OCI-LY1 (cell line): ENCODE measurements around the gene USP5.

Source experiments
- CTCF ChIP-seq: fragments of 200-600 bp; sonication (generic), shearing (Covaris generic); IDR thresholded peaks from 2 replicates; pipeline ENCODE4 v1.5.1; 2017; ENCODE audit warnings: mild to moderate bottlenecking, antibody characterized with exemption, low read length, moderate library complexity, mixed read lengths
- EZH2 ChIP-seq: fragments of 200-600 bp; sonication (generic), shearing (Covaris generic); IDR thresholded peaks from 2 replicates; pipeline ENCODE4 v1.8.0; 2017; ENCODE audit warnings: borderline replicate concordance, mixed run types, mild to moderate bottlenecking, antibody characterized with exemption, low read length, moderate library complexity, mixed read lengths

DNA sequence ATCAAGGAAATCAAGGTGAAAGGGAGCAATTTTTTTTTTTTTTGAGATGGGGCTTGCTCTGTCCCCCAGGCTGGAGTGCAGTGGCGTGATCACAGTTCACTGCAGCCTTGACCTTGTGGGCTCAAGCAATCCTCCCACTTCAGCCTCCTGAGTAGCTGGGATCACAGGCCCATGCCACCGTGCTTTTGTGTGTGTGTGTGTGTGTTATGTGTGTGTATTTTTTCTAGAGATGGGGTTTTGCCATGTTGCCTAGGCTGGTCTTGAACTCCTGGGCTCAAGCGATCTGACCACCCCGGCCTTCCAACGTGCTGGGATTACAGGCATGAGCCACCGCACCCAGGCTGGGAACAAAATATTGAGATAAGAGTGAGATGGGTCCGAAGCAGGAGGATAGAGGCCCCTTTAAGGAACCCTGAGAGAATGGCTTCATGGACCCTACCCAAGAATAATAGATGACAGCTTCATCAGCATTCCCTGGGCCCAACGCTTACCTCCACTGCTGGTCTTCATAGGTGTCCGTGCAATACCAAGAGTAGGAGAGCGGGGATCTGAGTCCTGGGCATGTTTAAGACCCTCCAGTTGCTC lies 1.9 kb upstream of the USP5 start:
- no peak for TF ChIP-seq CTCF
- no peak for TF ChIP-seq EZH2
